ENCODE data around the gene SLC38A2.

- TF ChIP-seq CTCF (IDR thresholded peaks at IDR 0.05) (no peak), JUN (CRISPR knock-in tag; IDR thresholded peaks at IDR 0.05) (no peak), USF2 (CRISPR knock-in tag; IDR thresholded peaks at IDR 0.05) (no peak), ELF4 (CRISPR knock-in tag; IDR thresholded peaks at IDR 0.05; ENCODE audit: low read depth) (no peak)
Observed at GRCh38 chr12:46409342-46409741, 36.8 kb upstream of the SLC38A2 start.
